Stimulated activated CD8-positive, alpha-beta memory T cell treated with anti-CD3 and anti-CD28 coated beads, Interleukin-15, amount 100 ng/mL, for 24 hours (primary cell): ENCODE measurements around the gene F11.
"Not testable (repeated sequence)": the region's sequence is repeated elsewhere in the genome, so short reads cannot be mapped to it uniquely, and the experiment has no call there.

Experiments
- DNase-seq: peaks from one replicate; pipeline ENCODE4 v3.0.0-alpha.2; 2020; ENCODE audit warnings: low read depth

F11 gene

GRCh38 chr4:186298031-186298647 lies 32.1 kb downstream of the F11 start:
- DNase-seq = no peak

DNA sequence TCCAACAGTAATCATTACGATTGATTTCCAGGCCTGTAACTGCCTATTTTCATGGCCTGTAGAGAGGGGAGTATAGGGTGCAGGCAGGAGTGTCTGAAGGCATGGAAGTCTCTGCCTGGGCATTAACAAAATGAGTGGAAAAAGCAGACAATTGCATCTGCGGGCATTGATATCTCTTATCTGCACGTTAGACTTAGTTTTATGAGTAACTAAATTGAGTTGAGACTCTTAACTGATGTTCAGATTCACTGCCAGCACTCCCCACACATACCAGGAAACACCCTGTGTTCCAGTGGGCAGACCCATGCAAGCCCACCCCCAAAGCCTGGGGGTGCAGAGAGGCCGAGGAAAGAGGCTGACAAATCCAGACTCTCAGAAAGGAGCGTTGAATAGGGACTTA lies 33.3 kb downstream of the F11 start:
- DNase-seq = no peak

DNA sequence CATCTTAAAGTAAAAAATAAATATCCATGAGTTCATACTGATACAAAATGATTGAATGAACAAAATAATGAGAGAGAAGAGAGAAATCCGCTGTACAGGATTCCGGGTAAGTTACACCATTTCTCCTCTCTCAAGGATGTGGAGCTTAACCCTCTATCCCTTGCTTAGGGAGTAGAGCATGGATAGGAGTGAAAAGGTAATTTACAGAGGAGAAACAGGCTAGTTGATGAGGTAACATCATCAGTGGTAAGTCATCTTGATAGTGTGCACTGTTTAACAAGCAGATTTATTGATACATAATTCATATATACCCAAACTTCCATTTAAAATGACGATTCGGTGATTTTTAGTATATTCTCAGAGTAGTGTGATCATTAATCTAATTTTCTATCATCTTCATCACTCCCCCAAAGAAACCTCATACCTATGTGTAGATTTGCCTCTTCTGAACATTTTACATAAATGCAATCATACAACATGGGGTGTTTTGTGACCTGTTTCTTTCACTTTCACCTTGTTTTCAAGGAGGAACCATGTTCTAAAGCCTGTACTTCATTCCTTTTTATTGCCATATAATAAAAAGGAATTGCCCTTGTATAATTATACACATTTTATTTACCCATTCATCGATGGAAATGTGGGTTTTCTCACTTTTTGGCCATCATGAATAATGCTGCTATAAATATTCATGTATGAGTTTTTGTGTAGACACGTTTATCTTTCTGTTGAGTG lies 34.8 kb downstream of the F11 start:
- no peak for DNase-seq

DNA sequence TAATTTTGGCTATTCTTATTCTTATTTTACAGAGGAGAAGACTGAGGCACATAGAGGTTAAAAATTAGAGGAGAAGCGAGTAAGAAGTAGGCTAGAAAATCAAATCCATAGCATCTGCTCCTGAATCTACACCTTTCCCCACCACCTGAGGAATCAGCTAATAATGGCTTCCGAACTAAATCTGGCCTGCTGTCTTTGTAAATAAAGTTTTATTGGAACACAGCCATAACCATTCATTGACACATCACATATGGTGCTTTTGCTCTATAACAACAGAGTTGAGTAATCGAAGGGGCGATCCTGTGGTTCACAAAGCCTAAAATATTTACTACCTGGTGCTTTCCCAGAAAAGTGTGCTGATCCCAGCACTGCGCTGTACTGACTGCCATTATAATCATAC lies 38.2 kb downstream of the F11 start:
- DNase-seq = no peak

DNA sequence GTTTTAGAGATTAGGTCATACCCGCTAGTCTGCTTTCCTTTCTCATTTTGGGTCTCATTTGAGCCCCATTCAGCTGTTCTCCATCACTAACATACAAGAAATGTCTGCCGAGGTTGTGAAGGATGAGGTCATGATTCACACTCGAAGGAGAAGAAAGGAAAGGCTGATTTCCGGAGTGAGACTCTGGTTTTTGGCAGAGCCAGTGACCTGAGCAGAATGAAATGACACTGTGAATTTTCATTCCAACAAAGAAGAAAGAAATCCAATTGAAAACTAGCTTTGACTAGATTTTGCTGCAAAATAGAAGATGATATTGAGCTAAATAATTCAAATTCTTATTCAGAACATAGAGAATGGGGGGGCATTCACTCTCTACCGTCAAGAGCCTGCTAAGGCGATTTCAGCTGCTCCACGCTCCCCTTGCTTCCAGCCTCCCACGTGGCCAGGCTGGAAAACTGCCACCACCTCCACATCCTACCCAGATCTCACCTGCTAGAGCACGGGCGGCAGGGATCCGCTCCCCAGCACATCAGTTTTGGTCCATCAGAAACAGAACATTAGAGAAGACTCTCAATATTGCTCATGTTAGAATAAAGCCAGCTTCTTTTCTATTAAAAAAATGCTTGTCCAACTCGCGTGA lies 39.0 kb downstream of the F11 start:
- no peak for DNase-seq

DNA sequence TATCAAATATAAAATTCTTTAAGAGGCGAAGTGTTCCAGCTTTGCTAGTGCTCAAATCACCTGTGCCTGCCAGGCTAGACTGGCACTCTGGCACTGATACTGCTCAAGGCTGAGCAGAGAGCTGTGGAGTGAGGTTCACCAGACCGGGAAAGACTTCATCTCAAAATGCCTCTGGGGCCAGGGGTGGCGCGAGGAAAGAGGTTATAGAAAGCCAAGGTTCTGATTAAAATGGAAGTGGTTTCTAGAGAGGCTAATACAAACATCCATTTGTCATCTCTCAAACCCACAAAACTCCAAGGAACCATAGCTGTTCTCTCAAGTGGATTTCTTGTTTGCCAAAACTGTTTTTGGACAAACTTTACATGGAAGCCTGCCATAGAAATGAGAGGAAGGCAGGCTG lies 41.5 kb downstream of the F11 start:
- DNase-seq = no peak

DNA sequence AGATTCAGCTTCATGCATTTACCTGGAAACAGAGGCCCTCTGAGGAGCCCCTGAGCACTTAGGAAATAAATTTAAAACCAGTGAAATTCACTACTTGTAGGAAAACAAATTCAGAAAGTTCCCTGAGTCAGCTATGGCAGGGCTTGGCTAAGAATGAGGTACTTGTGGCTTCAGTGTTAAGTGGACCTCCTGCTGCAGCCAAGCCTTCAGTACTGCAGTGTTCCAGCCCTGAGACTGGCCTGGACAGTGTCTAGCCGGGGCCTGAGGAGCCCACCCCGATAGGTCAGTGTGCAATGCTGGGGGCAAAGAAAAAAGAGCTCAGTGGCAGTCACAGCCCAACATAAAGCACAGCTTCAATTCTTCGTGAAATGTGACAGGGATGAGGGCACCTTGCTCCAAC lies 41.9 kb downstream of the F11 start:
- no peak for DNase-seq

DNA sequence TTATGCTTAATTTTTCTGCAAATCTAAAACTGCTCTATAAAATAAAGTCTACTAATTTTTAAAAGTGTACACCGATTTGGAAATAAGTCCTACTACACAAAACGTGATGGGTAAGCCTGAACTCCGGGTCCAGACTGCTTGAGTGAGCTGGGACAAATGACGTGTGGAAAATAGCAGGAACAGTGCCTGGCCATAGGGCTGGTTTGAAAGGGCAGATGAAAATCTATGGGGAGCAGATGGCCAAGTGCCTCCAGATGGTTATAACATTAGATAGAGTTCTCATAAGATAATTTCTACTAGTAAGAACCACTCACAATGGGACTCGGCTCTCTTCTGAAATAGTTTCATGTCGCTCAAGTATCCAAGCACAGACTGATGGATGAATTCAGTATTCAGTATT lies 52.5 kb downstream of the F11 start:
- no peak for DNase-seq

GRCh38 chr4:186324660-186325059 lies 58.7 kb downstream of the F11 start:
- DNase-seq = not testable (repeated sequence)

GRCh38 chr4:186326391-186326790 lies 60.4 kb downstream of the F11 start:
- DNase-seq = no peak

GRCh38 chr4:186329372-186329771 lies 63.4 kb downstream of the F11 start:
- no peak for DNase-seq

GRCh38 chr4:186330368-186330767 lies 64.4 kb downstream of the F11 start:
- no peak for DNase-seq

GRCh38 chr4:186335793-186336192 lies 69.8 kb downstream of the F11 start:
- no peak for DNase-seq
